HT-29 (cell line): ENCODE measurements around the gene POP5. TPM values are rescaled to one million over a fixed set of nuclear protein-coding genes. Genes with fewer than 3 reads are reported as not detected.
A peak's percentile ranks its signal among the peaks of the same experiment; 100 is the strongest.
"Not testable (repeated sequence)": the region's sequence is repeated elsewhere in the genome, so short reads cannot be mapped to it uniquely, and the experiment has no call there.

ENCODE experiments used
- DNase-seq: peaks from one replicate; pipeline ENCODE4 v3.0.0-alpha.2; 2015; ENCODE audit warnings: low spot score
- total RNA-seq: library from RNA; depleted of rRNA; stranded (reverse); fragments of >200 nt; shearing (Covaris generic); gene quantifications from 2 replicates; pipeline ENCODE4 v1.2.3, GENCODE V29; 2014; rRNA removed

Gene POP5
- total RNA-seq, 1 experiment from 2014 or later: 61.5 TPM

DNA sequence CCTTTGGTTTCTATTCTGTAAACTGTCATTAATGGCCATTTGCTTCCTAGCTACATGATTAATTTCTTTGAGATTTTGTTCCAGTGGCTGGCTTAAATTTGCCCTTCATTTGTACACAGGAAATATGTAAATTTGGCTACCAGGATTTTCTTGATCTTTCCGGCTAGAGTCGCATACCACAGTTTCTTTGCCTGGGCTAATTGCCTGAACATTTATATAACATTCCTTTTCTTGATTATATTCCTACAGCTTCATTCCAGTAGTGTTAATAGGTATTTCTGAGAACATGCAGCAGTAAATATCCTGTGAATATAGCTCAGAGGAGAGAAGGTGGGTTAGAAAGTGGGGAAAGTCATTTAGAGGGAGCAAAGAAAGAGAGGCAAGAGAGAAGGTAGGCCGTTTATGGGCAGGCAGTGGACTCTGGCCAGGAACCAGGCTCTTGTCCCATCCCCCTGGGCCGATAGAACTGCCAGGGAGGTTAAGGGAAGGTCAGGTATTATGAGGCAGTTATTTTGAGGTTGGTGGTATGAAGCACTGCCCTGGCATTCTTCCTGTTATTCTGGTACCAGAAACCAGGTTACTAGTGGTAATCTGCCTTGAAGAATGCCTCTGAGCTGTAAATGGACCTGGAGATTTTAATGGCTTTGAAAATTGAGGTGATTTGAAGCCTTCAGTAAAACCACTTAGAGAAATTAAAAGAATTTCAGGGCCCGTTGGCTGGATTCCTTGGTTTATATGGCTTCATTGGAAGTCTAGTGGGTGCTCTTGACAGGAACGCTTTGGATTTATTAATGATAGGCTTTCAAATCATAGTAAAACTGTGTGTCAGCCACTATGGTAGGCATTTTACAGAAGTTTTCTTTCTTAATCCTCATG, 42.7 kb downstream of the POP5 start:
- peak; percentile 91 for DNase-seq

DNA sequence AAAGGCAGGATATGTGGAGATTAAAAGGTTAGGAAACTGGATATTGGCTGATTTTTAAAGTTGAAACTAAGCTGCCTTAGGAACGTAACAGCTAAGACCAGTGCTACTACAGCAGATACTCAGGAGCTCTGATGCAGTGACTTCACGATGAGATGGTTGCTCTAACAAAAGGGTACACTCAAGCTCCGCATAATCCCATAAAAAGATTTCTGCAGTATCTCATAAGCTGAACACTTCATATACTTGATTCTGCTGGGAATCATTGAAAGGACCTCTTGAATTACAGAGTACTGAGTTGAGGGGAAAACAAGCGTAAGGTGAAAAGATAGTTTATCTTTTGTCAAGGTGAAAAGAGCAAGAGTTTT, 43.4 kb downstream of the POP5 start:
- no peak for DNase-seq

DNA sequence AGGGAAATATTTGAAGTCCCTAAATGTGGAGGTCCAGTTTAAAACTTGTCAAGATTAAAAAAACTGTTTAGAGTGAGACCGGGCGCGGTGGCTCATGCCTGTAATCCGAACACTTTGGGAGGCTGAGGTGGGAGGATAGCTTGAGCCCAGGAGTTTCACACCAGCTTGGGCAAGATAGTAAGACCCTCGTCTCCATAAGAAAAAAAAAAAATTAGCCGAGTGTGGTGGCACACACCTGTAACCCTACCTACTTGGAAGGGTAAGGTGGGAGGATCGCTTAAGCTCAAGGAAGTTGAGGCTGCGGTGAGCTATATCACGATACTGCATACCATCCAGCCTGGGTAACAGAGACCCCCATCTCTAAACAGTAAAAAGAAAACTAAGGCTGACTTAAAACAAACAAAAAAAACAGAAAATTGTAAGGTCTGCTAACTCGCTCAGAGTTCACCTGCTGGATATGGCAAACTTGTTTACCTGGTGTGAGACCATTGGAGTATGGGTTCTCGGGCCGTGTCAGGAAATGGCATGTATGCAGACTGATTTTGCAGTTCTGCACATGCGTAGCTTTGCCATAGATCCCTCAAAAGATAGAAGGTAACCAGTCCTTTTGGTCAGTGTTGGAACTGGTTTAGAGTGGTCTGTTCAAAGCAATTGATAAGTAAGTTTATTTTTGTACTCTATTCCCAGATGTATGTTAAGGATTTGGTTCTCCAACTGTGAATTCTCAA, 45.0 kb downstream of the POP5 start:
- DNase-seq: peak; percentile 74

DNA sequence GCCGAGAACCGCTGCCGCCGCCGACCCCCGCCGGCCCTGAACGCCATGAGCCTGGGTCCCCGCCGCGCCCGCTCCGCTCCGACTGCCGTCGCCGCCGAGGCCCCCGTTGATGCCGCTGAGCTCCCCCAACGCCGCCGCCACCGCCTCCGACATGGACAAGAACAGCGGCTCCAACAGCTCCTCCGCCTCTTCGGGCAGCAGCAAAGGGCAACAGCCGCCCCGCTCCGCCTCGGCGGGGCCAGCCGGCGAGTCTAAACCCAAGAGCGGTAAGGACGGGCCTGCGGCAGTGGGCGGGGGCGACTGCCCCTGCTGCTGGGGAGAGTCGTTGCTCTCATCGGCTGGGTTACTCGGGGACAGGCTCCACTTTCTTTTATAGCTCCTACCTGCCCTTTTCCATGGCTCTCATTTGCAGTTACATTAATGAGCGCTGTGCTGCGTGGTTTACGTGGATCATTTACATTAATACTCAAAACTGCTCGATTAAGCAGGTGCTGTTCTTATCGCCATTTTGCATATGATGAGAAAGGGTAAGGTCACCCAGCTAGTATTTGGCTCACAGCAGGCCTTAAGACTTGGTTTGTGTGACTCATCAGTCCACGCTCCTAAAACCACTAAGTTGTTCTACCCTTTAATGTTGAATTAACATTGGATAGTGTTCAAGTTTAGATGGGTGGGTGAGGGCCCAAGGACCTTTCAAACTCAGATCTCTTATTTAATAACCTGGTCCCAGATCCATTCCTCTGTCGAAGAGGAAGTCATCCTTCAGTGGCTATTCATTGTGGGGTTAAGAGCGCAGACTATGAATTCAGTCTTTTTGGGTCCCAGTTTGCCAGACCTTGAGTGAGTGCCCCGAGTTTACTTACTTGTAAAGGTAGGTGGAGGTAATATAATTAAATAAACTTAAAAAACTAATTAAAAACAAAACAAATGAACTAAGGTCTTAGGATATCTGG, 46.2 kb downstream of the POP5 start:
- DNase-seq: peak; percentile 78

DNA sequence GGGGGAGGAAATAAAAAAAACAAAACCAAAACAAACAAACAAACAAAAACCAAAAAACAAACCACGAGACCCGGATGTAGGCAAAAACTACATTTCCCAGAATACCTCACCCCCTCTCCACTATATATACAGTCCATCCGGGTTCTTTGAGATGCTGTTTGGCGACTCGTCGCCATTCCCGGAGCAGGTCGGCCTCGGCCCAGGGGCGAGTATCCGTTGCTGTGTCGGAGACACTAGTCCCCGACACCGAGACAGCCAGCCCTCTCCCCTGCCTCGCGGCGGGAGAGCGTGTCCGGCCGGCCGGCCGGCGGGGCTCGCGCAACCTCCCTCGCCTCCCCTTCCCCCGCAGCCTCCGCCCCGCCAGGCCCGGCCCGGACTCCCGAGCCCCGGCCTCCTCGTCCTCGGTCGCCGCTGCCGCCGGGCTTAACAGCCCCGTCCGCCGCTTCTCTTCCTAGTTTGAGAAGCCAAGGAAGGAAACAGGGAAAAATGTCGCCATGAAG, 46.9 kb downstream of the POP5 start, which contains the start of gene RNF10:
RNF10 (plus strand) TSS at position 154 of the 500 bp plus-strand sequence. CDS start 456 bp downstream, outside the sequence.
- DNase-seq: peak; percentile 88

DNA sequence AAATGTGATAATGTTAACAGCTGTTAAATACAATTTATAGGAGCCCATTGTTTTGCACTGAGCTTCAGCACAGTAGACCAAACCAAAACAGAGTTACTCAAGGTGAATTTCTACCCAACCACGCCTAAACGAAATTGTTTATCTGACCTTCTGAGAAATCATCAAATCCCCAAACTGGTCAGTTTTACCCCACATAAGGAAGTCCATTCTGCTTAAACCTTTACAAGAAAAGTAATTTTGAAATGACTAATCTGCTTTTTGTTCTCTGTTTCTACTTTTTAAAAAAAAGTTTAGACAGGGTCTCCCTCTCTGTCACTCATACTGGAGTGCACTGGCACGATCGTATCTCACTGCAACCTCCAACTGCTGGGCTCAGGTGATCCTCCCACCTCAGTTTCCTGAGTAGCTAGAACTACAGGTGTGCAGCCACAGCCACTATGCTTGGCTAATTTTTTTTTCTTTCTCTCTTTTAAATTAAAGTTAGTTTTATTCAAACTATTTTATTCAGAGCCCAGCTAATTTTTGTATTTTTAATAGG, 48.4 kb downstream of the POP5 start:
- DNase-seq: no peak

DNA sequence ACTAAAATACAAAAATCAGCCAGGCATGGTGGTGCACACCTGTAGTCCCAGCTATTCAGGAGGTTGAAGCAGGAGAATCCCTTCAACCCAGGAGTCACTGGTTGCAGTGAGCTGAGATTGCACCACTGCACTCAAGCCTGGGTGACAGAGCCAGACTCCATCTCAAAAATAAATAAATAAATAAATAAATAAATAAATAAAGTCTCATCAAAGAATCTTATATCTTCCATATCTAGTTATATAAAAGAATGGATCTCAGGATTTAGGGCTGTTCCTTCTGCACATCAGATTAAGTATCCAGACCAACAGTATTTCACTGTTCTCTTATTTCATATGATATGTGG, 50.8 kb downstream of the POP5 start:
- DNase-seq: not testable (repeated sequence)

DNA sequence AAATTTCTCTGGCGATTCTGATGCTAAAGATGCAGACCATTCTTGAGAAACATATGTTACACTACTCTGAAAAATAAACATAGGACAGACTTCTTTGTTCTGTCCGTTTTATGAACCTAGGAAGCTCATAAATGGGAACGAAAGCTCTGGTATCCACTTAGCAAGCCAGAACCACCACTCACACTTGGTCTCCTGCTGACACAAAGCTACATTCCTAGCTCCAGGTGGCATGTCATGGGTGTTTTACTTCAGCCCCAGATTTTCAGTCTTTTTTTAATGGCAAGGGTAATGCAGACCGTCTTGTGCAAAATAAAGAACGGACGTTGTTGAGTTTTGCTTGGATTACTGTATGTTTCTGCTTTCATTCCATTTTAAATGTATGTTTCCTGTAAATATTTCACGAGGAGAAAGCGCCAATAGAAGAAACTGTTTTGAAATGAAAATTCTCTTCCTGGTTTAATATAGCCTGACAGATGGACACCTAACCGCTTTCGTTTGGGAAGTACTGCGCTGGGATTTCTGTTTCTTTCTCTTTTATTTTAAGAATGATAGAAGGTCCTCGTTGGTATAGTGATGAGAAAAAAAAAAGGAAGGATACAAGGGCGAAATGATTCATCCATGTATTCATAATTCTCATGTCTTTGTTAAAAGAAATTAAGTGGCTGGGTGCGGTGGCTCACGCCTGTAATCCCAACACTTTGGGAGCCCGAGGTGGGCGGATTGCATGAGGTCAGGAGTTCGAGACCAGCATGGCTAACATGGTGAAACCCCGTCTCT, 51.4 kb downstream of the POP5 start:
- peak; percentile 74 for DNase-seq

DNA sequence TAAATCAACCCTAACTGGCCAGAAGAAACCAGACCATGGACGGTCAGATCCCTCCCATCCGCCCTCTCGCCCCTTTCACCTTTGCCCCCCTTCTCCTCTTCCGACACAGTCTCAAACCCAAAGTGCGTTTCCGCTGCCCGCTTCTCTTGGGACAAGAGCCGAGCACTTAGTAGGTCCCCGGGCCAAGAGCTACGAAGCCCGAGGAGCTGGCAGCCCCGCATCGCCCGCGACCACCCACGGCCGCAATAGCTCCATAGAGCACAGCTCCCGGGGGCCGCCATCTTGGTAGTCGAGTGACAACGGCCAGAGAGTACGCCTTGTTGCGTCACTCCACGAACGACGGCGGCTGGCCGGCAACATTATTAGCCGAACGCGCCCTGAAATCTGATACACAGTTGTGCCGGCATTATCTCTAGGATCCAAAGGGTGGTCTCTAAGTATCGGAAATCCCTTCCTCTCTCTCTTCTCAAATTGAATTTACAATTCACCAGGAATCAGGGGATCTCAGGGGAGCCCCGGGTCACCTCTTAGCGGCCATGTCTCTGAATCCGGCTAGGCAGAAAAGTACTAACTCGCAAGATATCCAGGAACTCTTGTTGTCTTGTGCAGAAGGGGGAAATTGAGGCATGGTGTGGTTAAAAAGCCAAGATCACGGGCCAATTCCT, 52.2 kb downstream of the POP5 start, which contains the start of gene COQ5:
COQ5 (minus strand) TSS at position 298 of the 665 bp plus-strand sequence; CDS start at position 281, 17 bp downstream.
- DNase-seq: peak; percentile 86

Other genes with a start within 250 kb of the POP5 start
- not detected in 2 replicates for gene MSI1, start 212.2 kb downstream of the POP5 start, total RNA-seq
- gene COX6A1, start 143.3 kb downstream of the POP5 start, total RNA-seq: 1,079 and 1,221 TPM in 2 replicates
- 16.0 and 24.4 TPM in 2 replicates for gene TRIAP1, start 135.0 kb downstream of the POP5 start, total RNA-seq
- gene GATC, start 135.0 kb downstream of the POP5 start, total RNA-seq: 25.7 and 38.0 TPM in 2 replicates
- 302 and 319 TPM in 2 replicates for gene SRSF9, start 111.7 kb downstream of the POP5 start, total RNA-seq
- gene DYNLL1, start 85.3 kb downstream of the POP5 start, total RNA-seq: 268 and 293 TPM in 2 replicates
- gene COQ5, start 52.2 kb downstream of the POP5 start, total RNA-seq: 12.9 and 14.2 TPM in 2 replicates
- gene RNF10, start 47.0 kb downstream of the POP5 start, total RNA-seq: 62.8 and 88.0 TPM in 2 replicates
- 3.5 and 7.0 TPM in 2 replicates for gene CABP1, start 59.2 kb upstream of the POP5 start, total RNA-seq
- 226 and 266 TPM in 2 replicates for gene MLEC, start 105.7 kb upstream of the POP5 start, total RNA-seq
- 16.7 and 19.1 TPM in 2 replicates for gene UNC119B, start 129.1 kb upstream of the POP5 start, total RNA-seq
- gene ACADS, start 144.4 kb upstream of the POP5 start, total RNA-seq: 11.9 and 28.4 TPM in 2 replicates